A673 (cell line): Measurements from ENCODE around the gene NTN1.

Experiments used
- CTCF ChIP-seq: fragments of 300-800, 200-600 bp; sonication (generic); conservative IDR thresholded peaks from 2 replicates; pipeline ENCODE4 v1.5.1; 2017; ENCODE audit warnings: low read depth, mild to moderate bottlenecking, antibody characterized with exemption, low read length, moderate library complexity, mixed read lengths
- EZH2 ChIP-seq: fragments of 200-600 bp; sonication (generic); IDR thresholded peaks from 2 replicates; pipeline ENCODE4 v1.6.1; 2017; ENCODE audit warnings: borderline replicate concordance, low read depth, mild to moderate bottlenecking, mixed read lengths, antibody characterized with exemption, low read length; ENCODE audit not compliant: poor library complexity, severe bottlenecking

- TF ChIP-seq EZH2 (no peak), CTCF (no peak)
Observed at GRCh38 chr17:8979715-8980114, 41.6 kb upstream of the NTN1 start.
